Right atrium auricular region (tissue), 2 donors: Measurements from ENCODE around the gene SULT1C4. TPM values are rescaled to one million over a fixed set of nuclear protein-coding genes. Genes with fewer than 3 reads are reported as not detected.
"Not testable (repeated sequence)": the region's sequence is repeated elsewhere in the genome, so short reads cannot be mapped to it uniquely, and the experiment has no call there.

Source experiments
- DNase-seq: peaks from one replicate; pipeline ENCODE4 v3.0.0-alpha.2; 2019; ENCODE audit warnings: low spot score
- H3K27ac ChIP-seq, 2 donors: fragments of 200-600 bp; sonication (generic); 1 replicate in 1 of 2; 2 replicates in 1 of 2; pipeline ENCODE4 v1.5.1; 2016 to 2019
- H3K27me3 ChIP-seq, 2 donors: fragments of 200-600 bp; sonication (generic); one replicate each; pipeline versions ENCODE4 v1.5.1 to v1.6.0; 2017 to 2019
- H3K36me3 ChIP-seq: fragments of 200-600 bp; sonication (generic); one replicate; pipeline ENCODE4 v1.5.1; 2016
- H3K4me1 ChIP-seq, 2 donors: fragments of 200-600 bp; sonication (generic); one replicate each; pipeline versions ENCODE4 v1.5.1 to v1.6.0; 2017 to 2019
- H3K4me3 ChIP-seq, 2 donors: fragments of 200-600 bp; sonication (generic); 1 replicate in 1 of 2; 2 replicates in 1 of 2; pipeline ENCODE4 v1.5.1; 2017 to 2019; ENCODE audit warnings: mild to moderate bottlenecking in 1 of 2, moderate library complexity in 1 of 2
- H3K9me3 ChIP-seq, 2 donors: fragments of 200-600 bp; sonication (generic); one replicate each; pipeline ENCODE4 v1.5.1; 2019
- total RNA-seq, 2 donors: library from RNA; depleted of rRNA; stranded (reverse); fragments of >200 nt; gene quantifications; one replicate each; pipeline ENCODE4 v1.1.0, GENCODE V29; 2016
- TF ChIP-seq, protein P1 (sequence below), 2 donors: fragments of 200-600 bp; sonication (generic); IDR thresholded peaks; one replicate each; pipeline ENCODE4 v1.5.1; 2019; ENCODE audit warnings: antibody characterized with exemption in 2 of 2

The SULT1C4 gene
- total RNA-seq, 2 donors from 2014 or later: 9.8 to 16.0 TPM

DNA sequence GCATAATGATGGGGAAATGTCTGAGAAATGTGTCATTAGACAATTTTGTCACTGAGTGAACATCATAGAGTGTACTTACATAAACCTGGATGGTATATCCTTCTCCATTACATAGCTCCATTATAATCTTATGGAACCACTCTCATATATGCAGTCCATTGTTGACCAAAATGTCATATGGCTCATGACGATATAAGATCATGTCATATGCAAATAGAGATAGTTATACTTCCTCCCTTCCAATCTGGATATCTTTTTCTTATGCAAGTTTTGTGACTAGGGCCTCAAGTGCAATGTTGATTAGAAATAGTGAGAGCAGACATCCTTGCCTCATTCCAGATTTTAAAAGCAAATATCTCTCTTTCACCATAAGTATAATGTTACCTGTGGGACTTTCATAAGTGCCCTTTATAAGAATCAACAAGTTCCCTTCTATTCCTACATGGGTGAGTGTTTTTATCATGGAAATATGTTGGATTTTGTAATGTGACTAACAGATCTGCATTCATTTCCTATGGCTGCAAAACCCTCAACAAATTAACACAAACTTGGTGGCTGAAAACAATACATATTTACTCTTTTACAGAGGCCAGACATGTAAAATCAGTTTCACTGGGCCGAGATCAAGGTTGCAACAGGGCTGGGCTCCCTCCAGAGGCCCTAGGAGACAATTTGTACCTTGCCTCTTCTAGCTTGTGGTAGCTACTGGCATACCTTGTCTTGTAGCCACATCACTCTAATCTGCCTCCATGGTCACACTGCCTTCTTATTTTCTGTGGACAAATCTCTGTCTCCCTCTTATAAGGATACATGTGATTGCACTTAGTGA lies 21.6 kb upstream of the SULT1C4 start:
- Histone ChIP-seq H3K36me3 (no peaks in the 10 kb centered on the region), H3K27ac (no peak overlapping the region), H3K27me3 (no peaks in the 10 kb centered on the region), H3K4me3 (no peak overlapping the region), H3K9me3 (no peaks in the 10 kb centered on the region), H3K4me1 (no peaks in the 10 kb centered on the region)
- no peak for DNase-seq
- TF ChIP-seq, protein P1, sequence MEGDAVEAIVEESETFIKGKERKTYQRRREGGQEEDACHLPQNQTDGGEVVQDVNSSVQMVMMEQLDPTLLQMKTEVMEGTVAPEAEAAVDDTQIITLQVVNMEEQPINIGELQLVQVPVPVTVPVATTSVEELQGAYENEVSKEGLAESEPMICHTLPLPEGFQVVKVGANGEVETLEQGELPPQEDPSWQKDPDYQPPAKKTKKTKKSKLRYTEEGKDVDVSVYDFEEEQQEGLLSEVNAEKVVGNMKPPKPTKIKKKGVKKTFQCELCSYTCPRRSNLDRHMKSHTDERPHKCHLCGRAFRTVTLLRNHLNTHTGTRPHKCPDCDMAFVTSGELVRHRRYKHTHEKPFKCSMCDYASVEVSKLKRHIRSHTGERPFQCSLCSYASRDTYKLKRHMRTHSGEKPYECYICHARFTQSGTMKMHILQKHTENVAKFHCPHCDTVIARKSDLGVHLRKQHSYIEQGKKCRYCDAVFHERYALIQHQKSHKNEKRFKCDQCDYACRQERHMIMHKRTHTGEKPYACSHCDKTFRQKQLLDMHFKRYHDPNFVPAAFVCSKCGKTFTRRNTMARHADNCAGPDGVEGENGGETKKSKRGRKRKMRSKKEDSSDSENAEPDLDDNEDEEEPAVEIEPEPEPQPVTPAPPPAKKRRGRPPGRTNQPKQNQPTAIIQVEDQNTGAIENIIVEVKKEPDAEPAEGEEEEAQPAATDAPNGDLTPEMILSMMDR (IDR thresholded peaks at IDR 0.05): no peak

DNA sequence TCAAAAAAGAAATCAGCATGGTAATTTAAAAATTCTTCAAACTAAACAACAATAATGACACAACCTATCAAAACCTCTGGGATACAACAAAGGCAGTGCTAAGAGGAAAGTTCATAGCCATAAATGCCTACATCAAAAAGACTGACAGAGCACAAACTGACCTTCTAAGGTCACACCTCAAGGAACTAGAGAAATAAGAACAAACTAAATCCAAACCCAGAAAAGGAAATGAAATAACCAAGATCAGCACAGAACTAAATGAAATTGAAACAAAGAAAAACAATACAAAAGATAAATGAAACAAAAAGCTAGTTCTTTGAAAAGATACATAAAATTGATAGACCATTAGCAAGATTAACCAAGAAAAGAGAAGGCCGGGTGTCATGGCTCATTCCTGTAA lies 18.4 kb upstream of the SULT1C4 start:
- H3K27ac ChIP-seq, H3K27me3 ChIP-seq, H3K4me1 ChIP-seq, H3K9me3 ChIP-seq, H3K36me3 ChIP-seq, H3K4me3 ChIP-seq, DNase-seq: not testable (repeated sequence)

DNA sequence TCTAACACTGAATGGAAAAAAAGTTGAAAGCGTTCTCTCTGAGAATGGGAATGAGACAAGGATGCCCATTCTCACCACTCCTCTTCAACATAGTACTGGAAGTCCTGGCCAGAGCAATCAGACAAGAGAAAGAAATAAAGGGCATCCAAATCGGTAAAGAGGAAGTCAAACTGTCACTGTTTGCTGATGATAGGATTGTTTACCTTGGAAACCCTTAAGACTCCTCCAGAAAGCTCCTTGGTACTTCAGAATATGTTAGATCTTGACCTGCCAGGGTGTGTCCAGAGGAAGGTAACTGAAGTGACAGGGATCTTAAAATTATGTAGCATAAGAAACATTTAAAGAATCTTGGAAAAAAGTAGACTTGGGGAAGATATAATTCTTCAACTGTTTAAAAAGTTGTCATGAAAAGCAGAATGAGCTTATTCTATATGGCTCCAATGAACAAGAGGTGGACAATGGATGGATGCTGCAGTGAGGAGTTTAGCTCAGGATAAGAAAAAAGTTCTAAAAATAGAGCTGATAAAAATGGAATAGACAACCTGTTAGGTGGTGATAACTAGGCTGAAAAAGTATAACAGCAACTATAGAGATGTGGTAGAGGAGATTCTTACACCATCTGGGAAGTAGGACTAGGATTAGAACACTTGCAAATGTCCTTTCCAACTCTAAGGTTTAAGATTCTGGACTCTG lies 16.8 kb upstream of the SULT1C4 start:
- no peaks in the 10 kb centered on the region for H3K36me3 ChIP-seq
- TF ChIP-seq, protein P1 (IDR thresholded peaks at IDR 0.05): no peak
- no peak overlapping the region for H3K4me3 ChIP-seq
- no peaks in the 10 kb centered on the region for H3K9me3 ChIP-seq
- H3K27me3 ChIP-seq: no peaks in the 10 kb centered on the region
- H3K27ac ChIP-seq: no peak overlapping the region
- DNase-seq: no peak
- H3K4me1 ChIP-seq: no peaks in the 10 kb centered on the region

DNA sequence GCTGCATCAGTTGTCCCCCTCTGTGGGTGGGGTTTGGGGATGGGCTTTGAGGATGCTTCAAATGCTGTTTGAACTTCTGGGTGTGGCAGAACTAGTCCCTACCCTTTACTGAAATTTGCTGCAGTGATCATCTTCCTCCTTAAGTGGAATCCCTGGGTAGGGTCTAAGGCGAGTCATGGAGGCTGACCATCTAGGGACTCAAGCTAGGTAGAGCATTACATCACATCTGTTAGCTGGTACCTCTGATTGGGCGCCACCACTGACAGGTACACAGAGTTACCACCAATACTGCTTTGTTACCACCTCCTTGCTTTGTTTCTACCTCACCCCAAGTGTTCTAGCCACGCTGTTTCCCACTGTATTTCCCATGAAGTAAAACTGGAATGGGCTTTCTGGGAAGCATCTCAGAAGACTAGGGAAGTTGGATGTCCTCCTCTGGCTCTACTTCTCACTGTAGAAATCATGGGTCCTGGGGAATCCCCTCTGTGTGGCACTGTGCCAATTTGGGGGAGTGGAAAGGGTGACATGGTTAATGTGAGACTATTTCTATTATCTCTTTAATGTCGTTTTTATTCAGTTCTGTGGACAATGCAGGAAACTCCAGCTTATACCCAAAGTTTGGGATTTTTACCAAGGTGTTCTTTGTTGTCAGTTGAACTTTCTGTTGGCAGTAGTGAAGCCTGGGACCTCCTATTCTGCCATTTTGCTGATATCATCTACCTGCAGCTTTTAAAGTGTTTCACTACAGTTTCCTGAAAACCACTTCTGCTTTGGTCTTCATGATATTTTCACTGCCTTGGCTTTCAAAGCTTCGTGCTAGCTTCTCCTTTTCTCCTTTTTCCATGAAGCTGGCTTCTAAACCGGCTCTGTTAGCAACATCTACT lies 14.5 kb upstream of the SULT1C4 start:
- Histone ChIP-seq H3K27me3 (no peaks in the 10 kb centered on the region), H3K9me3 (no peaks in the 10 kb centered on the region), H3K36me3 (no peaks in the 10 kb centered on the region), H3K27ac (no peak overlapping the region), H3K4me1 (no peaks in the 10 kb centered on the region), H3K4me3 (no peak overlapping the region)
- DNase-seq: no peak
- TF ChIP-seq, protein P1 (IDR thresholded peaks at IDR 0.05): no peak

DNA sequence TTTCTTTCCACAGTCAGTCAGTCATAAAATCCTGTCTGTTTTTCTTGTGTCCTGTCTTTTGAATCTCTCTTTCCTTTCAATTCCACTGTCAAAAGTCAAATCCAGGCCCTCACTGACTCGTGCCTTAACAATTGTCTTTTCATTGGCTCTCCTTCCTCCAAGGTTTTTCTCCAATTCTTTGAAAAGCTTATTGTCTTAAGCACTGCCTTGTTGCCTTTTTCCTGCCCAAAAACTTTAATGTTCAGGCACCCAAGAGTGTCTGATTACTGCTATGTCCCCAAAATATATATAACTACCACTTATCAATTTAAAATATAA lies 13.9 kb upstream of the SULT1C4 start:
- TF ChIP-seq, protein P1 (IDR thresholded peaks at IDR 0.05): no peak
- no peaks in the 10 kb centered on the region for H3K9me3 ChIP-seq
- H3K27me3 ChIP-seq: no peaks in the 10 kb centered on the region
- H3K36me3 ChIP-seq: no peaks in the 10 kb centered on the region
- no peak overlapping the region for H3K27ac ChIP-seq
- no peaks in the 10 kb centered on the region for H3K4me1 ChIP-seq
- DNase-seq: no peak
- H3K4me3 ChIP-seq: no peak overlapping the region
